GM23338 (cell line): ENCODE data around the gene PRR35. TPM values are rescaled to one million over a fixed set of nuclear protein-coding genes. Genes with fewer than 3 reads are reported as not detected.

Source experiments
- ATAC-seq: fragments of 200-7000 bp; cut with Tn5 transposase; 3 replicates; pipeline ENCODE4 v1.9.1; 2020
- DNase-seq: peaks from one replicate; pipeline ENCODE4 v3.0.0-alpha.2; 2015; ENCODE audit warnings: low spot score
- H2AFZ ChIP-seq: fragments of 200-600 bp; sonication (generic); 2 replicates; pipeline ENCODE4 v1.8.0; 2016; ENCODE audit warnings: antibody characterized with exemption, mild to moderate bottlenecking, moderate library complexity
- H3F3A ChIP-seq: fragments of 200-600 bp; sonication (generic); replicated peaks from 2 replicates; pipeline ENCODE4 v1.8.0; 2017; ENCODE audit warnings: antibody characterized with exemption, mixed run types, low read depth
- H3K27ac ChIP-seq: fragments of 200-600 bp; sonication (generic); 2 replicates; pipeline ENCODE4 v1.6.1; 2016; ENCODE audit warnings: low read depth
- H3K27me3 ChIP-seq: fragments of 200-600 bp; sonication (generic); 2 replicates; pipeline ENCODE4 v1.8.0; 2016; ENCODE audit warnings: mild to moderate bottlenecking, mixed run types, moderate library complexity; ENCODE audit not compliant: insufficient read depth
- H3K36me3 ChIP-seq: fragments of 200-600 bp; sonication (generic); 2 replicates; pipeline ENCODE4 v1.8.0; 2016; ENCODE audit warnings: mild to moderate bottlenecking; ENCODE audit not compliant: insufficient read depth
- H3K4me1 ChIP-seq: fragments of 200-600 bp; sonication (generic); 2 replicates; pipeline ENCODE4 v1.8.0; 2016; ENCODE audit warnings: mild to moderate bottlenecking, moderate library complexity; ENCODE audit not compliant: insufficient read depth
- H3K4me2 ChIP-seq: fragments of 200-600 bp; sonication (generic); 2 replicates; pipeline ENCODE4 v1.7.1; 2017; ENCODE audit warnings: mixed run types
- H3K4me3 ChIP-seq: fragments of 200-600 bp; sonication (generic); 2 replicates; pipeline ENCODE4 v1.6.1; 2016; ENCODE audit warnings: mixed run types
- H3K79me2 ChIP-seq: fragments of 200-600 bp; sonication (generic); replicated peaks from 2 replicates; pipeline ENCODE4 v1.8.0; 2017; ENCODE audit warnings: mild to moderate bottlenecking; ENCODE audit not compliant: insufficient read depth
- H3K9me2 ChIP-seq: fragments of 200-600 bp; sonication (generic); 2 replicates; pipeline ENCODE4 v1.8.0; 2017; ENCODE audit not compliant: insufficient read depth
- H4K20me1 ChIP-seq: fragments of 200-600 bp; sonication (generic); replicated peaks from 2 replicates; pipeline ENCODE4 v1.8.0; 2017; ENCODE audit warnings: mild to moderate bottlenecking; ENCODE audit not compliant: insufficient read depth
- H3K27ac Mint-ChIP-seq: 2 replicates; pipeline ENCODE4 v1.8.0; 2020; ENCODE audit warnings: inconsistent platforms, mild to moderate bottlenecking, moderate library complexity, mixed read lengths
- H3K27me3 Mint-ChIP-seq: 3 replicates; pipeline ENCODE4 v1.8.0; 2022; ENCODE audit warnings: low read depth, mild to moderate bottlenecking, moderate library complexity, mixed read lengths, inconsistent platforms; ENCODE audit not compliant: insufficient read depth, poor library complexity
- H3K36me3 Mint-ChIP-seq: 3 replicates; pipeline ENCODE4 v1.8.0; 2021; ENCODE audit warnings: low read depth, mild to moderate bottlenecking, inconsistent platforms, moderate library complexity, mixed read lengths
- H3K4me1 Mint-ChIP-seq: 3 replicates; pipeline ENCODE4 v1.8.0; 2020; ENCODE audit warnings: mild to moderate bottlenecking, inconsistent platforms, mixed read lengths
- H3K4me3 Mint-ChIP-seq: 3 replicates; pipeline ENCODE4 v1.8.0; 2021; ENCODE audit warnings: moderate library complexity, mild to moderate bottlenecking, inconsistent platforms, mixed read lengths
- H3K9me3 Mint-ChIP-seq: 3 replicates; pipeline ENCODE4 v1.8.0; 2020; ENCODE audit warnings: moderate library complexity, mild to moderate bottlenecking, inconsistent platforms, mixed read lengths
- CREB1 ChIP-seq: fragments of 250-450 bp; sonication (Bioruptor Pico); IDR thresholded peaks from 2 replicates; pipeline ENCODE4 v1.5.0; 2020; ENCODE audit warnings: low read depth, mild to moderate bottlenecking, moderate library complexity
- ETS1 ChIP-seq: IDR thresholded peaks from 2 replicates; pipeline ENCODE4 v1.6.1; 2016; ENCODE audit warnings: antibody characterized with exemption
- JUNB ChIP-seq: IDR thresholded peaks from one replicate; pipeline ENCODE4 v1.6.1; 2016; ENCODE audit warnings: antibody characterized with exemption; ENCODE audit not compliant: unreplicated experiment
- POLR2AphosphoS5 ChIP-seq: IDR thresholded peaks from 2 replicates; pipeline ENCODE4 v1.6.1; 2016; ENCODE audit warnings: antibody characterized with exemption, low read depth
- STAT1 ChIP-seq: IDR thresholded peaks from one replicate; pipeline ENCODE4 v1.6.1; 2016; ENCODE audit warnings: antibody characterized with exemption; ENCODE audit not compliant: unreplicated experiment
- ZNF114 ChIP-seq: fragments of 250-450 bp; sonication (Bioruptor Pico); IDR thresholded peaks from 2 replicates; pipeline ENCODE4 v1.5.0; 2020; ENCODE audit warnings: mild to moderate bottlenecking, moderate library complexity
- ZNF462 ChIP-seq: fragments of 250-450 bp; sonication (Bioruptor Pico); IDR thresholded peaks from 2 replicates; pipeline ENCODE4 v1.5.0; 2020; ENCODE audit warnings: mild to moderate bottlenecking, moderate library complexity
- polyA plus RNA-seq: library from polyadenylated mRNA; unstranded; fragments of >200 nt; fragmentation: Nextera tagmentation; extraction: Ambion mirVana; gene quantifications from 2 replicates; pipeline ENCODE4 v1.2.1, GENCODE V29; 2016
- total RNA-seq: library from RNA; depleted of rRNA; stranded (reverse); fragments of >200 nt; shearing (Covaris generic); gene quantifications from 2 replicates; pipeline ENCODE4 v1.2.3, GENCODE V29; 2014

Gene PRR35
- total and polyA plus RNA-seq, 2 experiments from 2014 or later = 0.32 to 1.4 TPM

DNA sequence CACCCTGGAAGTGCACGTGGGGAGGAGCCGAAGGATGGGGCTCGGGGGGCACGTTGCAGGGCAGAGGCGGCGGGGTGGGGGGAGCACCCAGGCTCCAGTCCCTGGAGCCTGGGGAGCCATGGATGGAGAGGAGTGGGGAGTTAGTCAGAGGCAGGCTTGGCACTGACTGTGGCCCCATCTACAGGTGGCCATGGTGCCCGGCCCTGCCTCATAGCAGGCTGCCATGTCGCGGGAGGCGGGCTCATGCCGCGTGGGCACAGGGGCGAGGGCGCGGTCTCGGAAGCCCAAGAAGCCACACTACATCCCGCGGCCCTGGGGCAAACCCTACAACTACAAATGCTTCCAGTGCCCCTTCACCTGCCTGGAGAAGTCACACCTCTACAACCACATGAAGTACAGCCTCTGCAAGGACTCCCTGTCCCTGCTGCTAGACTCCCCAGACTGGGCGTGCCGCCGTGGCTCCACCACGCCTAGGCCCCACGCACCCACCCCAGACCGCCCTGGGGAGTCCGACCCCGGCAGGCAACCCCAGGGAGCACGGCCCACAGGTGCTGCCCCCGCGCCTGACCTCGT lies 3.0 kb downstream of the PRR35 start:
- Histone ChIP-seq H3K4me1 (peaks cover 11% of the 10 kb centered on the region; the same call in 1 of the 2 replicates), H3K79me2 (no peaks in the 10 kb centered on the region), H3K4me2 (no peak overlapping the region), H3K27me3 (peaks cover 34% of the 10 kb centered on the region), H3K9me2 (no peaks in the 10 kb centered on the region), H3F3A (0 out of 2 replicates have a peak, but pooled peaks cover 2% of the 10 kb centered on the region), H2AFZ (no peak overlapping the region), H4K20me1 (no peaks in the 10 kb centered on the region), H3K36me3 (no peaks in the 10 kb centered on the region), H3K27ac (no peak overlapping the region), H3K4me3 (no peak overlapping the region)
- Mint-ChIP-seq H3K4me3 (no peak overlapping the region), H3K4me1 (no peaks in the 10 kb centered on the region), H3K9me3 (no peaks in the 10 kb centered on the region), H3K36me3 (no peaks in the 10 kb centered on the region), H3K27me3 (peaks cover 12% of the 10 kb centered on the region), H3K27ac (no peak overlapping the region)
- no peak for ATAC-seq
- no peak for TF ChIP-seq ZNF114 (CRISPR knock-in tag)
- no peak for TF ChIP-seq CREB1
- TF ChIP-seq POLR2AphosphoS5 = no peak
- TF ChIP-seq ZNF462 = no peak
- no peak for TF ChIP-seq STAT1
- TF ChIP-seq ETS1 = no peak
- no peak for TF ChIP-seq JUNB
- DNase-seq = no peak
